GM18499 (cell line): ENCODE measurements around the gene PSEN2.
"Not testable (repeated sequence)": the region's sequence is repeated elsewhere in the genome, so short reads cannot be mapped to it uniquely, and the experiment has no call there.

Experiments
- ATAC-seq: cut with Tn5 transposase; IDR thresholded peaks from one replicate; pipeline ENCODE4 v1.9.1; 2021; ENCODE audit warnings: moderate number of reproducible peaks; ENCODE audit not compliant: insufficient read depth, unreplicated experiment

The PSEN2 gene

GRCh38 chr1:226908913-226909312 lies 38.5 kb downstream of the PSEN2 start:
- ATAC-seq: no peak

DNA sequence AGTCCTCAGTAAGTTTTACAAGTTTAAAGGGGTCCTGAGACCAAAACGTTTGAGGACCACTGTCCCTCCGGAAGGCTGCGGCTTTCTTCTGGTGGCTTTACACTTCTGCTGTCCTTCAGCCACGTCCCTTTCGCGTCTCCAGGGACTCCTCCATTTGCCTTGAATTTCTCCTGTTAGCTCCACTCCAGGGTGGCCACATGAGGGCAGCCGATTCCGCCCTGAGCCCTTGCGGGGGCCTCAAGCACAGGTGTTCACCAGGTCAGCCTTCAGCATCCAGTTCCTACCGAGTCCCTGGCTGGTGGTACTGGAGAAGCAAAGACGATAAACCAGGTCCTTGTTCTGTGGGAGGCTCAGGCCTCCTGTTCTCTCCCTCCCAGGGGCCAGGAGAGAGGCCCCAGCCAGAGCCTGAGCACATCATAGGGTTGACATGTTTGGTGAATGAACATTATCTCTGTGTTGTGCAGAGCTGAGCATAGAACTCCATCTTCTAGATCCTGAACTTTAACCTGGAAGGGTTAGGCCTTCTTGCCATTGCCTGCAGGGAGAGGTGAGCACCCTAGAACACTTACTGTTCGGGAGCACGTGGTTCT lies 42.3 kb downstream of the PSEN2 start:
- no peak for ATAC-seq

DNA sequence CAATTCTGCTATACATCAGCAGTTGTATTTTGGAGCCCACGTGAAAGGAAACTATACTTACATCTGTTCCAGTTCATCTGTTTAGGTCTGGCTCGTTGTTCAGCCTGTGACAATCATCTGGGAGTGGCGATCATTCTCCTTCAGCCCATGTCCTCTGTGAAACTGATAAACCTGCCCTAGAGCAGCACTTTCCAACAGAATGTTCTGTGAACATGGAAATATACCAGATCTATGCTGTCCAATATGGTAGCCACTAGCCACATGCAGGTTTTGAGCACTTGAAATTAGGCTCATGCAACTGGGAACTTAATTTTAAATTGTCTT lies 45.2 kb downstream of the PSEN2 start:
- ATAC-seq: no peak

GRCh38 chr1:226916497-226916896 lies 46.1 kb downstream of the PSEN2 start:
- ATAC-seq: no peak

DNA sequence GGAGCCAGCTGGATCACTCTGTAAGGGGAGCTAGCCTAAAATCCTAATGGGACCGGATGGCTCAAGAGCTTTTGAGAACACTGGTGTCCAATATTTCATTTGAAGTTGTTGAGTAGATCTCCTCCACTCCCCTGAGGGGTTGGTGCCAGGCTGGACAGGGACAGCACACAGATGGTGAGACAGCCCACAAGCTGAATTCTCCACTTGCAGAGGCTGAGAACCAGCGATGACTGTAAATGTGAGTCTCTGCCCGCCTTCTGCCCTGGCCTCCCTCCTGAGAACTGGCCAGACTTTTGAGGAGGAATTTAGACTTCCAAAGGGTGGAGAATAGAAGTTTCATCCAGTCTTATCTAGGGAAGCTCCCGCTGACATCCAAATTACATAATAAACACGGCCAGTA lies 49.2 kb downstream of the PSEN2 start:
- ATAC-seq: no peak

DNA sequence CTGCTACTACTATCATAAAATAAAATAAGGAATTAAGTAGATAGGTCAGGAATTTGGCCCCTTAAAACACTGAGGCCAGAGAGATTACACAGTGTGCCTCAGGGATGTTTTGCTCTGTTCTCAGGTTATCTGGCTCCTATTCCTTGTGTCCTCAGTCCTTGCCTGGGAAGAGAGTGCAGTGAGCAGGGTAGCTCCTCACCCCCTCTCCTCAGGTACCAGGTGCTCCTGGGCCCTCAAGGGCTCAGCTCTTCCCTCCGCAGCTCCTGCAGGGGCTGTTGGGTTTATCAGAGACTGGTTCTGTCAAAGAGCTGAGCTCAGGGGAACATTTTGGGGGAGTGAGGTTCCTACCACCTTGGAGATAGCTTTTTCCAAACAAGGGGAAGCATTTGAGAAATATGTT lies 49.6 kb downstream of the PSEN2 start:
- no peak for ATAC-seq

DNA sequence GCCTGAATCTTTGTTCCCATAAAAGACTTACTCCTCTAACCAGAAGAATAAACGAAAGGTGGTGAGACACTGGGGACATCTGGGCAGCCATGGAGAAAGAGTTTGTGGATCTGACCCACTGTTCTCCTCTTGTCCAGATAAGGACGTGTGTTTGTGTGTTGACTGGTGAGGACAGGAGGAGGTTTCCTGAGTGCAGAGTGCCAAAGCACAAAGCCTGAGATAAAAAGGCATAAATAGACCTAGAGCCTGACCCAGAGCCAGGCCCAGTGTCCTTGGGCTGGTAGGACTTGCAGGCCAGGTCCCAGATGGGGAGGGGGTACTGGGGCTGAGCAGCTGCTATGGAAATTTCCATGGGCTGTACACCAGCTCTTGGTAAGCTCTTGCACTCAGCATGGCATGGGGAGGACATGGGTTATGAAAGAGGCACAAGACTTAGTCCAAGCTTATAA lies 50.1 kb downstream of the PSEN2 start:
- no peak for ATAC-seq

- ATAC-seq: no peak
Measured at GRCh38 chr1:226921504-226921903, 51.1 kb downstream of the PSEN2 start.

- ATAC-seq: not testable (repeated sequence)
Measured at GRCh38 chr1:226929260-226930111, 59.1 kb downstream of the PSEN2 start.

DNA sequence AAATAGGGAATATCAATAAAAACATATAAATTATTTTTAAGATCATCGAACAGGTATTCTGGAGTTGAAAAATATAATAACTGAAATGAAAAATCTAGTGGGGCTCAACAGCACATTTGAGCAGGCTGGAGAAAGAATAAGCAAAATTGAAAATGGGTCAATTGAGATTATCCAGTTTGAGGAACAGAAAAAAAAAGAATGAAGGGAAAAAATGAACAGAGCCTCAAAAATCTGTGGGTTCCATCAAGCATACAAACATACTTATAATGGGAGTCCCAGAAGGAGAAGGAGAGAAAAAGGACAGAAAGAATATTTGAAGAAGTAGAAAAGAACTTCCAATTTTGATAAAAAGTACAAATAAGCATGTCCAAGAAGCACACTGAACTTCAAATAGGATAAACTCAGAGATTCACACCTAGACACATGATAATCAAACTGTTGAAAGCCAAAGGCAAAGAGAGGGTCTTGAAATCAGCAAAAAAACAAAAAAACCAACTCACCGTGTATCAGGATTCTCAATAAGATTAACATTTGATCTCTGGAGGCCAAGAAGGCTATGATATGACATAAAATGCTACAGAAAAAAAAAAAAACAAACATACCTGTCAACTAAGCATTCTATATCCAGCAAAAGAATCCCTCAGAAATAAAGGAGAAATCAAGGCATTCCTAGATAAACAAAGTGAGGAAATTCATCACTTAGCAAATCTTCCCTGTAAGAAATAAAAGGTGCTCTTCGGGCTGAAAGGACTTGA lies 64.2 kb downstream of the PSEN2 start:
- no peak for ATAC-seq

DNA sequence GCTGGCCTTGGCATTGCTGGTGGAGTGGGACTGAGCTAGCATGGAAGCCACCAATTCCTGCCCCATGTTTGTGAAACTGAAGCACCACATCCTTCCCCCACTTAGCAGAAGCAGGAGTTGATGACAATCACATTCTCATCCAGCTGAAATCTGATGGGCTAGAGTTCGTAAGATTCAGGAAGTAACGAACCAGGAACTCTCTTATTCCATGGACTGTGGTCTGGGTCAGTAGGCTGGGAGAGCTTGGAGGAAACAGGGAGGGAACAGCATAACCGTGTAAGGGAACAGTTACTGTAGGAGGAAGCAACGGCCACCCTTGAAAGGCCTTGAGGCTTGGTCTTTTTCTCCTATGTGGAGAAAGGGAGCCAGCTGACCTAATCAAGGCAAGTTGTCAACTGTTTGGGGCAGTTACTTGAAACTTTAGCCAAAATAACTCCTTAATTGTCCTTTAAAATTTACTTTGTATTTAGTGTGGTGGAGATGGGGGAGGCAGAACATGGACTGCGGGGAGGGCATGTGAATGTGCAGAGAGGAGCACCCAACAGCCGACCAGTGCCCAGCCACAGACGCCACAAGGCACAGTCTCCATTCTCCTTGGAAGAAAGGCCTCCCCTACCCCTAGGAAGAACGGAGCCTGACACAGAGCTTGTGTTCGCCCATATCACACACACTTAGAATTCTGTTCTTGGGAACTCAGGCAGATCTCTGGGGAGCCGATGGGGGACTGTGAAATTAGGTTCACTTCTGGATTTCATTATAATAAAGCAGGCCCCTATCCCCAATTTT lies 67.7 kb downstream of the PSEN2 start:
- ATAC-seq: no peak

DNA sequence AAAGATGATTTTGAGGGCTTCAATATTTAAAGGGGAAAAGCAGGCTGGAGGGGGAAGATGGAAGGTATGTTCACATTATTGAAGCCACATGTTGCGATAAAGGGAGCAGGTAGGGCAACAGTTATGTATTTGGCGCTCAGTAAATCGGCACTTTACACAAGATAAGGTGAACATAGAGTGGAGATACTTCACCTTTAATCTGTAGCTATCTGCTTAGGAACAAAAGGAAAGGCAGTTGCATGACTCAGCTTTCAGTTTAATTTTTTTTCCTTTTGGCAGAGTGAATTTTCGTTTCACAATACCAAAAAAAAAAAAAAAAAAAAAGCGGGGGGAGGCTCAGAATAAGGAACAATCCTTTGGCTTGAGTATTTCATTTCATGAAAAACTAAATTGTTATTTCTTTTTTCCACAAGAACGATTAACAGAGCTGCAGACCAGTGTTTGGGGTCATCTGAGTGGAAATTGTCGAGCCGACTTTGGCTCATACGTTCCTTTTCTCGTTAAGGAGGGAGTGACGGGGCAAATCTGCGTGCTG lies 68.6 kb downstream of the PSEN2 start:
- no peak for ATAC-seq

DNA sequence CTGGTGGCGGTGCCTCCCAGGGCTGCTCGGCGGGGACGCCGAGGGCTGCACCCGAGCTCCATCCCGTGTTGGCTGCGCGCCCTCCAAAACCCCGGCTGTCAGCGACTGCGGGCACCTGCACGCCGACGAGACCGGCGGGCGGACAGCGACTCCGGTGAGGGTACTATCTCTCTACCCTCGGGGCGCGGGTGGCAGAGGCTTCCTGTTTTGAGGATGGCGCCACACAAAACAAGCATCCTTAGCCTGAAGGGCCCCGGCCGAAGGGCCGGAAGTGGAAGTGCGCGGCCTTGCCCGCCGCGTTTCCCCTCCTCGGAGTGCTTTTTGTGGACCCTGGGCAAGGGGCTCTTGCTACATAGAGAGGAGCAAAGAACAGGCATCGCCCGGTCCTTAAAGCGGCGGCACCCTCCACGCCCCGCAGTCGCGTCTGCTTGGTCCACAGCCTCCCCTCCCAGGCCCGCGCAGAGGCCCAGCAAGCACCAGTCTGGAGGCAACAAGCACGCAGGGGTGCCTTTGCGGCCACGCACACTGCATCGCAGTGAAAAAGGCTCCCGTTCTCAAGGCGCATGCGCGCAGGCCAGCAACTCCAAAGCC lies 69.1 kb downstream of the PSEN2 start:
- peak; percentile 14 for ATAC-seq

DNA sequence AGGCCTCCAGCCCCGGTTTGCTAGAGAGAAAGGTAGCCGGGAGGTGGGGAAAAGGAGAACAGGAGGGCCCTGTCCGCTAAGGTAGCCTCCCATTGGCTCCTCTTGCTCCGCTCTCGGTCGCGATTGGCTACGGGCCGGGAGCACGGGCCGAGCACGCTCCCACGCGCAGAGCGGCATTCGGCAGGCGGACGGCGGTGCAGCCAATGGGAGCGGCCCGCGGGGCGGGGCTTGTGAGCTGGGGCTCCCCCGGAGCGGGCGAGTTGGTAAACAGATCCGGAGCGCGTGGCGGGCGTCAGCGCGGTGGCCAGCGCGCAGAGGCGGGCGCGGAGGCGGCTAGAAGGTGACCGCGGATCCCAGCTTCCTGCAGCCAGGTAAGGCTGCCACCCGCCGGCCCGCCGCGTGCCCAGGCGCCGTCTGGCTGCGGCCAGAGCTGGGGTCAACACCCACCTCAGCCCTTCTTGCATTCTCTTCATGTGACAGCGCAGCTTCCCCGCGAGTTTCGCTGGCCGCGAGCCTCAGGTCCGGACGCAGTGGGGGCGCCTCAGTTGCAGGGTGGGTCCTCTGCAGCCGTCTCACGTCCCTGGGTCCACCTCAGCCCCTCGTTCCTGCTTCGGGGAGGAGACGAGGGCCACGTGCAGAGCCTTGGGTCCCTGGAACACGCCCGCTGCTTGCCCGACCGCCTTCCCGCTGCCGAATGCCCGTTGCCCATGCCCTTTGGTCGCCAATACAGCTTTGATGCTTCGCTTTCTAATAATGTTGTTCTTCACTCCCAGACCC lies 69.8 kb downstream of the PSEN2 start, which contains the start of gene COQ8A:
Gene COQ8A, plus strand, starts transcription at position 266 of the 777 bp plus-strand sequence. CDS start 21,092 bp downstream, outside the sequence.
- peak; percentile 94 for ATAC-seq

DNA sequence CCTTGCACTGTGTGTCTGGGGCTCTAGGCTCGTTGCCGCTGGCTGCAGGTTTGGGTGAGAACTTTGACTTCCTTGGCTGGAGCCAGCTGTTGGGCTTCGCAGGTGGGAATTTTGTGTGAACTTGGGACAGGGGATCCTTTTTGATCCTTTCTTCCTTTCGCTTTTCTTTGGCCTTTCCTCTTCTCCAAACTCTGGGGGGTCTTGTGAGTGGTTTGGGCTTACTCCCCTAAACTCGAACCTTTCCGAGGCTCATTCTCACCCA lies 70.3 kb downstream of the PSEN2 start:
- ATAC-seq: no peak

- ATAC-seq: no peak
Measured at GRCh38 chr1:226942392-226942791, 72.0 kb downstream of the PSEN2 start.

DNA sequence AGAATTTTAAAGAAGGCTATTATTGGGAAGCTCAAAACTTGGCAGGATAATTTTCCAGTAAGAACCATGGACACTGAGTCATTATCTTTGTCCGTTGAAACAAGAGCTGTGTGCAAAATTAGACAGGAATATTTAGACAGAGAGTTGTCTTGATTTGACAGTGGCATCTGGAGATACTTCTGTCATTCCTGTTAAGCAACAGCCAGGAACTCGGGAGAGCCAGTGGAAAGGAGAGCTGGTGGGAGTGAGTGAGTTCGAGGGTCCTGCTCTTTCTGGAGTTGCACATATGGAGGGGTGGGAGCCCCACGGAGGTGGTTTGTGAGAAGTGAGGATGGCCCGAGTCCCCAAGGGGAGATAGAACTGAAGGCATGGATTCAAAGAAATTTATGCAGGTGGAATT lies 72.7 kb downstream of the PSEN2 start:
- no peak for ATAC-seq

GRCh38 chr1:226943927-226944326 lies 73.5 kb downstream of the PSEN2 start:
- ATAC-seq: no peak

DNA sequence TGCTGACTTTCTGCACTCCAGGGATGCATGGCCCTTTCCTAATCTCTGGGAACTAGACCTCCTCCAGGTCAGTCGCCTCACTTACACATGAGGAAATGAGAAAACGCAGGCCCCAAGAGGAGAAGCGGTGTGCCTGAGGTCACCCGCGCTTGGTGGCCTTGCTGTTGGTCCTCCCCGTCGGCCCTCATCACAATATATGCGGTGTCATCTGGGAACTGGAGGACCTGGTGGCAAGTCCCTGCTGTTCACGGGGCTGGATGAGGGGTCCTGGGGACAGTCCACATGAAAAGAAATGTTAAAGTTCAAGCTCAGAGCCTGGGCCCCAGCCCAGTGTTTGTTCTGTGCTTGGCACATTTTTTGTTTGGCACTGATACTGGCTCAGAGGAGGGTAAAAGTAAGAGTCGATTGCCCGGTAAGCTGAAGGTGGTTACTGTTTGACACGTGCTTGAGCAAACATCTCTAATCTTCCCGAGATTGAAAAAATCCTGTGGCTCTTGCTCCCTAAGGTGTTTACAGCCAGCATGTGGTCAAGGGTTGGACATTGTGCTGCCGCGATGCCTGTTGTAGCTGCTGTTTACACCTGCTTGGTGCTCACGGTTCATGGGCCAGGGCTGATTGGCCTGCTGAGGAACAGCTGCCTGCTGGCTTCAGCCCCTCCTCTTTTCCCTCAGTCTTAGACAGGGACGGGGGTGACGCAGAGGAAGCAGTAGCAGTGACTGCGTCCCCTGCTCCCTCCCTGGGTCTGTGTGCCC lies 74.9 kb downstream of the PSEN2 start:
- no peak for ATAC-seq
